GM18951 (cell line): Measurements from ENCODE around the gene SORL1.

ENCODE experiments used
- POLR2A ChIP-seq: IDR thresholded peaks from 4 replicates; pipeline ENCODE4 v1.6.1; 2011; ENCODE audit warnings: mild to moderate bottlenecking; ENCODE audit not compliant: insufficient read length, insufficient read depth; ENCODE audit errors: extremely low read depth
- in situ Hi-C: fragments of 300-500 bp; cut with MboI; formaldehyde crosslinking; loops from one replicate; pipeline ENCODE4 v1.12.0; 2022; ENCODE audit warnings: low sequenced_read_pairs, mixed read lengths, inconsistent platforms; ENCODE audit not compliant: unreplicated experiment

SORL1 gene

GRCh38 chr11:121417607-121418006, 34.5 kb upstream of the SORL1 start:
- in situ Hi-C loops, result no loop called here
- no peak for TF ChIP-seq POLR2A

GRCh38 chr11:121418625-121419114, 33.4 kb upstream of the SORL1 start:
- TF ChIP-seq POLR2A, result peak; percentile 31
- in situ Hi-C loops, result no loop called here

- no peak for TF ChIP-seq POLR2A
- in situ Hi-C loops, result loop anchor here (10.0 kb wide), 1 partner anchor 95 kb away; no protein-coding TSS in a partner anchor
These were observed 32.3 kb upstream of the SORL1 start for GRCh38 chr11:121419836-121420235.

GRCh38 chr11:121420398-121420797, 31.7 kb upstream of the SORL1 start:
- TF ChIP-seq POLR2A, result no peak
- in situ Hi-C loops, result loop anchor here (10.0 kb wide), 1 partner anchor 96 kb away; no protein-coding TSS in a partner anchor

- in situ Hi-C loops, result loop anchor here (10.0 kb wide), 1 partner anchor 97 kb away; no protein-coding TSS in a partner anchor
These were observed 30.8 kb upstream of the SORL1 start for GRCh38 chr11:121421149-121421901.

GRCh38 chr11:121422675-121423074, 29.4 kb upstream of the SORL1 start:
- in situ Hi-C loops, result loop anchor here (10.0 kb wide), 1 partner anchor 98 kb away; no protein-coding TSS in a partner anchor
- TF ChIP-seq POLR2A, result no peak

More at GRCh38 chr11:121421149-121421901, 30.8 kb upstream of the SORL1 start:
- no peak for TF ChIP-seq POLR2A

GRCh38 chr11:121425828-121426227, 26.3 kb upstream of the SORL1 start:
- in situ Hi-C loops, result loop anchor here (10.0 kb wide), 1 partner anchor 101 kb away; no protein-coding TSS in a partner anchor
- TF ChIP-seq POLR2A, result no peak

- peak; percentile 9 for TF ChIP-seq POLR2A
- in situ Hi-C loops, result loop anchor here (10.0 kb wide), 1 partner anchor 102 kb away; no protein-coding TSS in a partner anchor
These were observed 25.4 kb upstream of the SORL1 start for GRCh38 chr11:121426476-121427399.

GRCh38 chr11:121427400-121427744, 24.7 kb upstream of the SORL1 start:
- in situ Hi-C loops, result loop anchor here (10.0 kb wide), 1 partner anchor 103 kb away; no protein-coding TSS in a partner anchor
- peak; percentile 2 for TF ChIP-seq POLR2A

GRCh38 chr11:121429556-121429955, 22.6 kb upstream of the SORL1 start:
- in situ Hi-C loops, result loop anchor here (10.0 kb wide), 1 partner anchor 105 kb away; no protein-coding TSS in a partner anchor
- no peak for TF ChIP-seq POLR2A

GRCh38 chr11:121431820-121432526, 20.1 kb upstream of the SORL1 start:
- in situ Hi-C loops, result no loop called here

GRCh38 chr11:121435132-121435531, 17.0 kb upstream of the SORL1 start:
- in situ Hi-C loops, result no loop called here
- no peak for TF ChIP-seq POLR2A

More at GRCh38 chr11:121431820-121432526, 20.1 kb upstream of the SORL1 start:
- TF ChIP-seq POLR2A, result no peak
